H1 (cell line): ENCODE results near the gene PLCB4.

Source experiments
- EZH2 ChIP-seq: fragments of 200-600 bp; sonication (generic); IDR thresholded peaks from 2 replicates; pipeline ENCODE4 v1.7.1; 2012; ENCODE audit warnings: low read depth, mild to moderate bottlenecking, moderate library complexity, low read length, inconsistent platforms; ENCODE audit not compliant: severe bottlenecking
- JUN ChIP-seq: IDR thresholded peaks from 2 replicates; pipeline ENCODE4 v1.6.1; 2011; ENCODE audit warnings: low read depth, mild to moderate bottlenecking, improper control_type of control experiment, low read length
- POLR2AphosphoS5 ChIP-seq: IDR thresholded peaks from 2 replicates; pipeline ENCODE4 v1.6.1; 2011; ENCODE audit warnings: low read depth, low read length
- RAD21 ChIP-seq, 2 experiments: IDR thresholded peaks in 1 of 2; conservative IDR thresholded peaks in 1 of 2; 2 replicates each; pipeline ENCODE4 v1.6.1; 2011; ENCODE audit warnings: low read depth in 2 of 2, low read length in 2 of 2, improper control_type of control experiment in 1 of 2, inconsistent platforms in 1 of 2, mild to moderate bottlenecking in 1 of 2, moderate library complexity in 1 of 2
- RNF2 ChIP-seq: fragments of 200-900, 300-1000 bp; sonication (generic); IDR thresholded peaks from 2 replicates; pipeline ENCODE4 v1.7.1; 2016; ENCODE audit warnings: borderline replicate concordance, low read depth, mild to moderate bottlenecking, antibody characterized with exemption, low read length; ENCODE audit not compliant: poor library complexity, severe bottlenecking; ENCODE audit errors: missing control alignments
- TBP ChIP-seq: IDR thresholded peaks from 2 replicates; pipeline ENCODE4 v1.6.1; 2011; ENCODE audit warnings: low read depth, low read length, improper control_type of control experiment
- TF ChIP-seq, protein P1 (sequence below): IDR thresholded peaks from 2 replicates; pipeline ENCODE4 v1.6.1; 2012; ENCODE audit warnings: inconsistent platforms
- TF ChIP-seq, protein P2 (sequence below), 3 experiments: IDR thresholded peaks; 1 replicate in 2 of 3; 2 replicates in 1 of 3; pipeline versions ENCODE4 v1.5.1 to v1.6.1; 2011; ENCODE audit warnings: low read length in 3 of 3, mild to moderate bottlenecking in 3 of 3, inconsistent platforms in 2 of 3, low read depth in 1 of 3, moderate library complexity in 1 of 3; ENCODE audit not compliant: insufficient read depth in 1 of 3; ENCODE audit errors: control extremely low read depth in 1 of 3

DNA sequence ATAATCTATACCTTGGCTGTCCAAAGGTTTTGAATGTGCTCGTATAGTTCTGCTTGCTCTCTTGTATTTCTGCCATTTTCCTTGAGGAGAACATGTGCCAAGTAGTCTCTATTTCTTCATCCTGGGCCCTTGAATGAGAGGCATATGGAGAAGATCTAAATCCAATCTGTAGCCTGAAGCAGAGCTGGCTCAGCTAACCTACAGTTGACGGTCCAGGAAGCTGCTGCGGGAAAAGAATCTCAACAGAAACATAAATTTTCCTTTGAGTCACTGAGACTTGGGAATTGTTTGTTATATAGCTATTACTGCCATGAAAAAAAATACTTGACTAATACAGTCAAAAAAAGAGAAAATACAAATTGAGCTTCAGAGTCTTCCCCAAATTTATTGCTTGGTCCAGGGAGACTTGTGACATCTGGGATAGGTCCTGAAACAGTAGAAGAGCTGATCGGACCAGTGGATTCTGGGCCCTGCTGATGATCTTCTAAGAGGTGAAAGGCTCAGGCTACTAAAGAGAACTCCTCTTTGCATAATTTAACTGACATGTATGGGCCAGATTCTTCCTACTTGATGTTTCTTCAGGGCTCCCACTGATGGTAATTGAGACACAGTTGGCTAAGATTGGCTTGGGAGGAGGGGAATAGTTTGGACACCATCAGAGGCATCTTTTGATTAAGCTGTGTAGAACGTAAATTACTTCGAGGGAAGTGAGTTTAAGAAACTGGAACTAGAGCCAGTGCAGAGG, 29.9 kb upstream of the PLCB4 start:
- TF ChIP-seq RAD21 (IDR thresholded peaks at IDR 0.05 in 1 of 2, conservative IDR thresholded peaks at IDR 0.05 in 1 of 2; ENCODE audit: low read depth in 2 of 2, low read length in 2 of 2): no peak
- no peak for TF ChIP-seq JUN
- TF ChIP-seq TBP: no peak
- TF ChIP-seq, protein P1, sequence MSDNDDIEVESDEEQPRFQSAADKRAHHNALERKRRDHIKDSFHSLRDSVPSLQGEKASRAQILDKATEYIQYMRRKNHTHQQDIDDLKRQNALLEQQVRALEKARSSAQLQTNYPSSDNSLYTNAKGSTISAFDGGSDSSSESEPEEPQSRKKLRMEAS: no peak
- TF ChIP-seq, protein P2, sequence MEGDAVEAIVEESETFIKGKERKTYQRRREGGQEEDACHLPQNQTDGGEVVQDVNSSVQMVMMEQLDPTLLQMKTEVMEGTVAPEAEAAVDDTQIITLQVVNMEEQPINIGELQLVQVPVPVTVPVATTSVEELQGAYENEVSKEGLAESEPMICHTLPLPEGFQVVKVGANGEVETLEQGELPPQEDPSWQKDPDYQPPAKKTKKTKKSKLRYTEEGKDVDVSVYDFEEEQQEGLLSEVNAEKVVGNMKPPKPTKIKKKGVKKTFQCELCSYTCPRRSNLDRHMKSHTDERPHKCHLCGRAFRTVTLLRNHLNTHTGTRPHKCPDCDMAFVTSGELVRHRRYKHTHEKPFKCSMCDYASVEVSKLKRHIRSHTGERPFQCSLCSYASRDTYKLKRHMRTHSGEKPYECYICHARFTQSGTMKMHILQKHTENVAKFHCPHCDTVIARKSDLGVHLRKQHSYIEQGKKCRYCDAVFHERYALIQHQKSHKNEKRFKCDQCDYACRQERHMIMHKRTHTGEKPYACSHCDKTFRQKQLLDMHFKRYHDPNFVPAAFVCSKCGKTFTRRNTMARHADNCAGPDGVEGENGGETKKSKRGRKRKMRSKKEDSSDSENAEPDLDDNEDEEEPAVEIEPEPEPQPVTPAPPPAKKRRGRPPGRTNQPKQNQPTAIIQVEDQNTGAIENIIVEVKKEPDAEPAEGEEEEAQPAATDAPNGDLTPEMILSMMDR (IDR thresholded peaks at IDR 0.05; ENCODE audit: control extremely low read depth in 1 of 3, insufficient read depth in 1 of 3, low read depth in 1 of 3, low read length in 3 of 3): no peak
- TF ChIP-seq RNF2: no peak
- no peak for TF ChIP-seq EZH2
- no peak for TF ChIP-seq POLR2AphosphoS5
